K562 (cell line): Measurements from ENCODE around the gene SHISA5. TPM values are rescaled to one million over a fixed set of nuclear protein-coding genes. Genes with fewer than 3 reads are reported as not detected.
A peak's percentile ranks its signal among the peaks of the same experiment; 100 is the strongest.

Source experiments
- ATAC-seq: fragments of 200-7000 bp; cut with Tn5 transposase; 3 replicates; pipeline ENCODE4 v1.9.1; 2020; ENCODE audit warnings: moderate library complexity
- BruUV-seq: library from RNA; stranded (reverse); fragments of 400-500 nt; replicated peaks from 2 replicates; lab custom pipeline; 2021; lab: Mats Ljungman, UMichigan
- CTCF ChIA-PET: fragments of 300-600 bp; formaldehyde crosslinking; extraction: SDS; loops from one replicate; lab custom pipeline; 2021; ENCODE audit warnings: low intra/inter-chr PET ratio; lab: Yijun Ruan, JAX
- POLR2A ChIA-PET: fragments of 300-600, 350-650 bp; sonication (Branson Sonifier 250); formaldehyde crosslinking; extraction: SDS; loops from one replicate; lab custom pipeline; 2021; ENCODE audit warnings: antibody characterized with exemption, inconsistent platforms; lab: Yijun Ruan, JAX
- DNase-seq, 4 experiments: peaks; one replicate each; pipeline versions ENCODE4 v3.0.0 to v3.0.0-alpha.2; 2011 to 2018; ENCODE audit warnings: low spot score in 3 of 4, mixed read lengths in 3 of 4; ENCODE audit errors: extremely low read depth in 1 of 4
- FAIRE-seq: peaks from 2 replicates; lab custom pipeline; 2011; peaks lifted over from hg19 to GRCh38; lab: Jason Lieb, UNC
- H2AFZ ChIP-seq: 2 replicates; pipeline ENCODE4 v1.6.0; 2011; ENCODE audit warnings: low read depth, low read length, control low read depth, inconsistent platforms
- H3K27ac ChIP-seq: fragments of 200-600 bp; 3 replicates; pipeline ENCODE4 v1.8.0; 2011; ENCODE audit warnings: low read depth, mild to moderate bottlenecking, control low read depth, inconsistent platforms, low read length, moderate library complexity, mixed read lengths; ENCODE audit errors: extremely low read depth
- H3K27me3 ChIP-seq, 2 experiments: fragments of 300-600 bp in 1 of 2; 2 replicates in 1 of 2; 3 replicates in 1 of 2; pipeline versions ENCODE4 v1.6.0 to v1.8.0; 2011; ENCODE audit warnings: inconsistent platforms in 2 of 2, low read length in 2 of 2, mild to moderate bottlenecking in 1 of 2, mixed read lengths in 1 of 2, moderate library complexity in 1 of 2; ENCODE audit not compliant: control insufficient read depth in 2 of 2, insufficient read depth in 2 of 2
- H3K36me3 ChIP-seq: fragments of 300-600 bp; 3 replicates; pipeline ENCODE4 v1.8.0; 2011; ENCODE audit warnings: mild to moderate bottlenecking, low read length, inconsistent platforms; ENCODE audit not compliant: control insufficient read depth, insufficient read depth
- H3K4me1 ChIP-seq, 2 experiments: fragments of 200-600 bp in 1 of 2; replicated peaks in 1 of 2; 2 replicates in 1 of 2; 3 replicates in 1 of 2; pipeline versions ENCODE4 v1.5.1 to v1.8.0; 2011; ENCODE audit warnings: inconsistent platforms in 2 of 2, low read length in 2 of 2, mild to moderate bottlenecking in 1 of 2, mixed read lengths in 1 of 2, moderate library complexity in 1 of 2; ENCODE audit not compliant: control insufficient read depth in 2 of 2, insufficient read depth in 2 of 2
- H3K4me2 ChIP-seq: 2 replicates; pipeline ENCODE4 v1.6.1; 2011; ENCODE audit warnings: low read length, control low read depth, inconsistent platforms, mixed read lengths; ENCODE audit not compliant: insufficient read depth
- H3K4me3 ChIP-seq: fragments of 200-600 bp; sonication (generic), shearing (Covaris generic); 2 replicates; pipeline ENCODE4 v1.5.1; 2016; ENCODE audit warnings: control low read depth, inconsistent platforms
- H3K79me2 ChIP-seq: fragments of 200-600 bp; 3 replicates; pipeline ENCODE4 v1.8.0; 2011; ENCODE audit warnings: low read length, inconsistent platforms; ENCODE audit not compliant: control insufficient read depth, insufficient read depth
- H3K9ac ChIP-seq, 2 experiments: 2 replicates each; pipeline versions ENCODE4 v1.6.0 to v1.6.1; 2011; ENCODE audit warnings: low read depth in 2 of 2, low read length in 2 of 2, control low read depth in 1 of 2, inconsistent platforms in 1 of 2, mild to moderate bottlenecking in 1 of 2, mixed read lengths in 1 of 2; ENCODE audit not compliant: insufficient read depth in 1 of 2
- H3K9me1 ChIP-seq: one replicate; pipeline ENCODE4 v1.6.0; 2011; ENCODE audit warnings: inconsistent platforms, mild to moderate bottlenecking, low read length, moderate library complexity; ENCODE audit not compliant: control insufficient read depth, insufficient read depth
- H3K9me3 ChIP-seq: replicated peaks from 2 replicates; pipeline ENCODE4 v1.5.1; 2011; ENCODE audit warnings: low read depth, low read length, inconsistent platforms; ENCODE audit not compliant: control insufficient read depth, insufficient read depth
- H4K20me1 ChIP-seq: replicated peaks from 2 replicates; pipeline ENCODE4 v1.6.1; 2011; ENCODE audit warnings: low read length, inconsistent platforms, mixed read lengths; ENCODE audit not compliant: control insufficient read depth, insufficient read depth
- KDM1A ChIP-seq, 2 experiments: fragments of 450-650 bp; IDR thresholded peaks; 2 replicates each; pipeline ENCODE4 v1.6.1; 2016; ENCODE audit warnings: mild to moderate bottlenecking in 2 of 2
- MEIS2 ChIP-seq: fragments of 450-650 bp; IDR thresholded peaks from 2 replicates; pipeline ENCODE4 v1.6.1; 2014; ENCODE audit warnings: mild to moderate bottlenecking; ENCODE audit not compliant: partially characterized antibody
- PKNOX1 ChIP-seq: fragments of 450-650 bp; IDR thresholded peaks from 2 replicates; pipeline ENCODE4 v1.6.1; 2016
- SMAD3 ChIP-seq: fragments of 450-650 bp; formaldehyde crosslinking; conservative IDR thresholded peaks from 2 replicates; pipeline ENCODE4 v1.4.0; 2020; ENCODE audit warnings: mild to moderate bottlenecking
- WGBS: fragments of 100-300 bp; shearing (Covaris generic); methylation state at CpG from one replicate; pipeline ENCODE4 v1.1.6; 2016; ENCODE audit warnings: low coverage, mixed read lengths; ENCODE audit not compliant: insufficient coverage; ENCODE audit errors: missing lambda C conversion rate; 5-methylcytosine and 5-hydroxymethylcytosine counted together
- in situ Hi-C: fragments of 300-500 bp; cut with MboI; formaldehyde crosslinking; loops from 4 replicates; pipeline ENCODE4 v1.15.0; 2018; ENCODE audit warnings: inconsistent platforms, mixed read lengths
- intact Hi-C: fragments of 100-400 bp; cut with micrococcal nuclease; formaldehyde crosslinking; loops from 2 replicates; pipeline ENCODE4 v1.14.2; 2022
- polyA plus RNA-seq, 8 experiments: library from polyadenylated mRNA; depleted of rRNA in 4 of 8; stranded (reverse) in 5 of 8; unstranded in 3 of 8; fragments of >200 nt; fragmentation: Nextera tagmentation in 2 of 8; fragmentation: Illumina TruSeq in 1 of 8; extraction: Ambion mirVana in 2 of 8; extraction: Trizol in 1 of 8; gene quantifications; 2 replicates each; pipeline versions ENCODE4 v1.2.1 to v1.2.3, GENCODE V29; 2011 to 2014; ENCODE audit warnings: inconsistent platforms in 1 of 8, missing spikeins in 1 of 8
- total RNA-seq, 7 experiments: library from RNA; depleted of rRNA in 6 of 7; stranded (reverse); fragments of >200 nt in 6 of 7; fragmentation: Illumina TruSeq in 2 of 7; extraction: Trizol in 2 of 7; gene quantifications; 2 replicates each; pipeline versions ENCODE4 v1.2.1 to v1.2.3, GENCODE V29; 2011 to 2021; ENCODE audit warnings: low replicate concordance in 1 of 7

Gene SHISA5
- total and polyA plus RNA-seq, 9 of the 15 experiments (the other 6 are each of a cell fraction or from before 2014, with no cell fraction given) = 8.4 to 85.8 (median 56.1) TPM

- peaks cover 0 to 3% of the 10 kb centered on the region in 2 experiments; a peak in 1 of 5 replicates for H3K4me1 ChIP-seq
- 19% methylated on average over 8 of the region's 8 CpGs for WGBS
- intact Hi-C loops = no loop called here
- in situ Hi-C loops = no loop called here
- ATAC-seq (no peak), DNase-seq (no peak), FAIRE-seq (no peak)
- BruUV-seq = no TSS peak
- H3K9me1 ChIP-seq = no peaks in the 10 kb centered on the region
- H3K4me2 ChIP-seq = no peak overlapping the region
- no peak overlapping the region for H3K9ac ChIP-seq
- H3K9me3 ChIP-seq = no peaks in the 10 kb centered on the region
- ChIA-PET CTCF (no interaction called here), POLR2A (interaction anchor here (1.1 kb wide), 1 partner anchor 35 kb away, joined by 4 read pairs; no protein-coding TSS in a partner anchor)
- H3K79me2 ChIP-seq = no peaks in the 10 kb centered on the region
- TF ChIP-seq KDM1A (IDR thresholded peaks at IDR 0.05) (0 out of 4 replicates have a peak, but pooled peaks of 1 of the 2 experiments have one; percentile 12), MEIS2 (peak; percentile 18), SMAD3 (CRISPR knock-in tag) (no peak), PKNOX1 (peak; percentile 53; the same call in 1 of the 2 replicates)
- H3K27ac ChIP-seq = no peak overlapping the region
- no peak overlapping the region for H3K4me3 ChIP-seq
- no peaks in the 10 kb centered on the region for H3K27me3 ChIP-seq
- peaks cover 5% of the 10 kb centered on the region; the same call in 2 of the 3 replicates for H3K36me3 ChIP-seq
- H4K20me1 ChIP-seq = no peaks in the 10 kb centered on the region
- no peak overlapping the region for H2AFZ ChIP-seq
Measured at GRCh38 chr3:48514431-48515227, 10.7 kb upstream of the SHISA5 start.
